Measurements from ENCODE around the gene OLFML2A.

The OLFML2A gene

GRCh38 chr9:124741149-124741548 lies 35.8 kb upstream of the OLFML2A start:
- TF ChIP-seq CTCF (conservative IDR thresholded peaks at IDR 0.05; ENCODE audit: control insufficient read depth, insufficient read depth, low read depth, low read length): no peak

GRCh38 chr9:124741662-124742061 lies 35.3 kb upstream of the OLFML2A start:
- H3K4me3 ChIP-seq (ENCODE audit: control insufficient read depth, low read depth, low read length): no peak overlapping the region
- no peak for TF ChIP-seq CTCF (conservative IDR thresholded peaks at IDR 0.05; ENCODE audit: control insufficient read depth, insufficient read depth, low read depth, low read length)
- no peak for DNase-seq (ENCODE audit: low read depth)

More at GRCh38 chr9:124741149-124741548, 35.8 kb upstream of the OLFML2A start:
- H3K4me3 ChIP-seq (ENCODE audit: control insufficient read depth, low read depth, low read length): no peak overlapping the region
- no peak for DNase-seq (ENCODE audit: low read depth)

- no peak overlapping the region for H3K4me3 ChIP-seq (ENCODE audit: control insufficient read depth, low read depth, low read length)
- no peak for DNase-seq (ENCODE audit: low read depth)
- TF ChIP-seq CTCF (conservative IDR thresholded peaks at IDR 0.05; ENCODE audit: control insufficient read depth, insufficient read depth, low read depth, low read length): no peak
Observed at GRCh38 chr9:124742940-124743339, 34.0 kb upstream of the OLFML2A start.

- no peak for DNase-seq (ENCODE audit: low read depth)
- no peak for TF ChIP-seq CTCF (conservative IDR thresholded peaks at IDR 0.05; ENCODE audit: control insufficient read depth, insufficient read depth, low read depth, low read length)
- no peak overlapping the region for H3K4me3 ChIP-seq (ENCODE audit: control insufficient read depth, low read depth, low read length)
Observed at GRCh38 chr9:124743686-124744348, 33.1 kb upstream of the OLFML2A start.

- no peak overlapping the region for H3K4me3 ChIP-seq (ENCODE audit: control insufficient read depth, low read depth, low read length)
- DNase-seq (ENCODE audit: low read depth): no peak
- no peak for TF ChIP-seq CTCF (conservative IDR thresholded peaks at IDR 0.05; ENCODE audit: control insufficient read depth, insufficient read depth, low read depth, low read length)
Observed at GRCh38 chr9:124747065-124747464, 29.9 kb upstream of the OLFML2A start.

- DNase-seq (ENCODE audit: low read depth): no peak
- H3K4me3 ChIP-seq (ENCODE audit: control insufficient read depth, low read depth, low read length): no peak overlapping the region
Observed at GRCh38 chr9:124749284-124749683, 27.6 kb upstream of the OLFML2A start.

More at GRCh38 chr9:124749284-124749683, 27.6 kb upstream of the OLFML2A start:
- TF ChIP-seq CTCF (conservative IDR thresholded peaks at IDR 0.05; ENCODE audit: control insufficient read depth, insufficient read depth, low read depth, low read length): no peak
